HUDEP-2 (cell line): ENCODE measurements around the gene SART1.
"Not testable (repeated sequence)": the region's sequence is repeated elsewhere in the genome, so short reads cannot be mapped to it uniquely, and the experiment has no call there.

Source experiments
- DNase-seq, 76 experiments: peaks; one replicate each; lab custom pipeline; 2025; ENCODE audit not compliant: unreplicated experiment in 76 of 76; lab: John Stamatoyannopoulos, UW

Gene SART1

DNA sequence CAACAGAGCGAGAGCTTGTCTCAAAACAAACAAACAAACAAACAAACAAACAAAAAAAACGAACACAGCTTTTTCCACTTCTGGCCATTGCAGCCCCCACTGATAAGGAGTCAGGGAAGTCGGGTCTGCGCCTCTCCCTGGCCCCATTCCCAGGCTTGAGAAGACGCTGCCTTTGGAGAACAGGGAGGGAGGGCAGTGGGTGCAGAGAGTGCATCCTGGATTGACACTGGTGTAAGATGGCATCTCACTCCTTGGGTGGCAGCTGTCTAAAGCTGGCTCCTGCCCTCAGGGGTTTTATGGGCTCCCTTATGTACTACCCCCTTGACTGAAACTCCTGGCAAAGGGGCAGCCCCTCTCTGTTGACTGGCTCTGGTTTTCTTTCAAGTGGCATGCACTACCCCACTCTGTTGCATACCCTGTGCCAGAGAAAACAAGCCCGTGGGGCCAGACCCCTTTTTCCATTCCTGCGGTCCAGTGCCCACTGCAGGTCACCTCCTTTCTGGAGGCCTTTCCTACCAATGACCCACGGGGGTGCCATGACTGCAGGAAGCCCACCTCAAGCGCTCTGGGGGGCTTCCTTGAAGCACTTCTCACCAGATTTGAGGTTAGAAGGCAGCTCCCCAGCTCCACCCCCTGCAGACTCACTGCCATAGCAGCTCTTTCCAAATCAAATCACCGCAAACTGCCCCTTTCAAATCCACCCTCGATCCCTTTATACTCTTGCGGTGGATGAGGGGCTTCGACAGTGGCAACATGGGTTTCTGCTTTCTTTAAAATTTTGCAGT lies 29.6 kb upstream of the SART1 start:
- DNase-seq = no peak

DNA sequence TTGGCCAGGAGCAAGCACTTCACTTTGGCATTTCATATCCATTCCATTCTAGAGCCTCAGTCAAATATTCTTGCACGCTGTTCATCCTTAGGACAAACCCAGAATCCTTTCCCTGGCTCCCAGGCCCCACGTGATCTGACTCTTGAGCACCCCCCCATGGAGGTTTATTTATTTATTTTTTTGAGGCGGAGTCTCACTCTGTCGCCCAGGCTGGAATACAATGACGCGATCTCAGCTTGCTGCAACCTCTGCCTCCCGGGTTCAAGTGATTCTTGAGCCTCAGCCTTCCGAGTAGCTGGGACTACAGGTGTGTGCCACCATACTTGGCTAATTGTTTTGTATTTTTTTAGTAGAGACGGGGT lies 29.0 kb upstream of the SART1 start:
- DNase-seq = peak in 11 of 76 experiments; percentile 5 to 26 (median 11)

DNA sequence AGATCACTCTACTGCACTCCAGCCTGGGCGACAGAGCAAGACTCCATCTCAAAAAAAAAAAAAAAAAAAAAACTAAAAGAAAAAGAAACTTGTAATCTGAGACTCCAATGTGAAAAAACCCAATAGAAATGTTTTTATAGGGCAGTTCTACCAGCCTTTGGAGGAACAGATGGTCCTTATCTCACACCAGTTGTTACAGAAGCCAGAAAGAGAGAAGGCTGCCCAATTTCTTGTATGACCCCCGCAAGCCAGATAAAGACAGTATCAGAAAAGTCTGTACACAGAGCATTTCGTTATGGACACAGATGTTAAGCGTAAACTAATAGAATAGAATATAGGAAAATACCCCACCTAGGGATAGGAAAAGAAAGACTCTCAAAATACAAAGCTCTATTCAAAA lies 27.5 kb upstream of the SART1 start:
- peak in 55 of 76 experiments; percentile 12 to 88 (median 59) for DNase-seq

DNA sequence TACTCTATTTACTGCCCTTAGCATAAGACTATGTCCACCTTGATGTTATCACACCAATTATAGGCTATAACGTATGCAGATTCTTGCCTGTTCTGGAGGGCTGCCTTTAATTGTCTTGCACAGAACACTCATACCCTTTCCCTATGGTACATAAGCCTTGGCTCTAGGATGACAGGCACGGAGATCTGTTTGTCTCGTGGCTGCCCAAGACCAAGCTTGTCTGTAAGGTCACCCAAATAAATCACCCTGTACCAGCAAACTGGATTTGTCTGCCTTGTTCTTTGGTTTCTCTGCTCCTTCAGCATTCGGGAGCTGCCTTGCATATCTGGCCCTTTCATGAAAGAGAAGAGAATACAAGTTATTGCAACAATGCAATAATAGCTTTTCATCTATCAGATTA lies 23.8 kb upstream of the SART1 start:
- DNase-seq = no peak

DNA sequence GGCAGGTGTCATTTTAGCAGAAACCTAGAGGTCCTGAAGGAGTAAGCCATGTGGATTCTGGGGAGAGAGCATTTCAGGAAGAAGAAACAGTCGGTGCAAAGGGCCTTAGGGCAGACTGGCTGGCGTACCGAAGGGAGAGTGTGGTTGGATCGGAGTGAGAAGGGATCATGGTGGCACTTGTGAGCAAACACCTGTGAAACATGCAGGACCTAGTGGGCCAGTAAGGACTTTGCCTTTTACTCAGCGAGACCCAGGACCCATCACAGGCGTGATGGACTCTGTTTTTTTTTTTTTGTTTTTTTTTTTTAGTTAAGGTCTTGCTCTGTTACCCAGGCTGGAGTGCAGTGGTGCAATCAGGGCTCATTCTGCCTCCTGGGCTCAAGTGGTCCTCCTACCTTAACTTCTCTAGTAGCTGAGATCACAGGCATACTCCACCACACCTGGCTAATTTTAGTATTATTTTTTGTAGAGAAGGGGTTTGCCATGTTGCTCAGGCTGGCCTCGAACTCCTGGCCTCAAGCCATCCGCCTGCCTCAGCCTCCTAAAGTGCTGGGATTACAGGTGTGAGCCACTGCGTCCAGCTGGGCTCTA lies 19.7 kb upstream of the SART1 start:
- peak in 3 of 76 experiments; percentile 50 to 70 (median 61) for DNase-seq

DNA sequence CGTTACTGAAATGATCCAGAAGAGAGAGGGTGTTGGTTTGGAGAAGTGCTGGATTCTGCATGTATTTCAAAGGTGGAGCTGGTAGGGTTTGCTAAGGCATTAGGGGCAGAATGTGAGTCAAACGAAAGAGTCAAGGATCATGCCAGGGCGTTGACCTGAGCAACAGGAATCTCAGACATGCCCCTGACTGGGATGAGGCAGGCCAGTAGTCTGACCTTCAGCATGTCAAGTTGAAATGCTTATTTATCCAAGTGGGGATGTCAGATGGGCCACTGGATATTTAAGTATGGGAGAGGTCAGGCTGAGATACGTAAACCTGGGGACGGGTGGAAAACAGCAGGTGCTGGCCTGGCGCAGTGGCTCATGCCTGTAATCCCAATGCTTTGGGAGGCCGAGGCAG lies 19.0 kb upstream of the SART1 start:
- no peak for DNase-seq

DNA sequence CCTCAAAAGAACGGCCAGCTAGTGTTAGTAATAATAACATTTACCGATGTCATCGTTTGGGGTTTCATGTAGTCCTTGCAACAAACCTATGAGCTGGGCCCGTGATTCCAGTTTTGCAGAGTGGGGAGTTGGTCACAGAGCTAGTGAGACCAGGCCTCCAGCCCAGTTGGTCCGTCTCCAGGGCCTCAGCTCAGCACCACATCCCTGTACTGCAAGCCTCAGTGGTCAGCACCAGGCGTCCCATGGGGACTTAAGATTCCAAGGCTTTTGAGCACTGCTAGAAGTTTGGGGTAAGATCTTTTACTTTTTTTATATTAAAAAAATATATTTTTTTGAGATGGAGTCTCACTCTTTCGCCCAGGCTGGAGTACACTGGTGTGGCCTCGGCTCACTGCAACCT lies 17.3 kb upstream of the SART1 start:
- DNase-seq = no peak

DNA sequence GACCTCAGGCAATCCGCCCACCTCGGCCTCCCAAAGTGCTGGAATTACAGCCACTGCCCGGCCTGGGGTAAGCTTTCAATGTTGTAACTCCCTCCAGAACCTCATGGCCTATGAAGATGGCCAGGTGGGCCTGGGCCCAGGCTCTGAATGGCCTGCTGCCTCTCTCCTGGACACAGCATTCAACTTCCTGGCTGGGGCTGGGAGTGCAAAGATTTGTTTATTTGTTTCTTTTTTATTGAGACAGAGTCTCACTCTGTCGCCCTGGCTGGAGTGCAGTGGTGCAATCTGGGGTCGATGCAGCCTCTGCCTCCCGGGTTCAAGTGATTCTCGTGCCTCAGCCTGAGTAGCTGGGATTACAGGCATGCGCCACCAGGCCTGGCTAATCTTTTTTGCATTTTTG lies 16.8 kb upstream of the SART1 start:
- DNase-seq = no peak

DNA sequence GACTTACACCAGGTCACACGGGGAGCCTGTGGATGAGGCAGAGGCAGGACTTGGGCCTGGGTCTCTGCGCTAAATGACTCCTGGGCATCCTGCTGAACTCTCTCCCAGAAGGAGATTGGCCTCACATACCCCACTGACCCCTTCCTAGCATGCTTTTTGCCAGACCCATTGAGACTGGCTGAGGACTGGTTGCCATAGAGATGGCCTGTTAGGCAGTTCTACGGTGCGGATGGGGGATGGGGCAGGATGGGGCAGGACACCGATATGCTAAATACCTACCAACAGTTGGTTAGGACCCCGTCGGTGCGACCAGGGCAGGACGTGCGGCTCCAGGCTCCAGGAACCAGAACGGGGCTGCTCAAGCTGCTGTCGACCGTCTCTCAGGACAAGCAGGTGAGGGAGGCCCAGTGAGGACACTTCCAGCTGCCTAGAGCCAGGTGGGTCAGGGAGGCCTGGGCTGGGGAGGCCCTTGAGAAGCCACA lies 16.1 kb upstream of the SART1 start, which contains the start of gene TSGA10IP:
Gene TSGA10IP, plus strand, starts transcription at position 51 of the 482 bp plus-strand sequence. Its CDS starts 196 bp downstream, at position 247.
- no peak for DNase-seq

DNA sequence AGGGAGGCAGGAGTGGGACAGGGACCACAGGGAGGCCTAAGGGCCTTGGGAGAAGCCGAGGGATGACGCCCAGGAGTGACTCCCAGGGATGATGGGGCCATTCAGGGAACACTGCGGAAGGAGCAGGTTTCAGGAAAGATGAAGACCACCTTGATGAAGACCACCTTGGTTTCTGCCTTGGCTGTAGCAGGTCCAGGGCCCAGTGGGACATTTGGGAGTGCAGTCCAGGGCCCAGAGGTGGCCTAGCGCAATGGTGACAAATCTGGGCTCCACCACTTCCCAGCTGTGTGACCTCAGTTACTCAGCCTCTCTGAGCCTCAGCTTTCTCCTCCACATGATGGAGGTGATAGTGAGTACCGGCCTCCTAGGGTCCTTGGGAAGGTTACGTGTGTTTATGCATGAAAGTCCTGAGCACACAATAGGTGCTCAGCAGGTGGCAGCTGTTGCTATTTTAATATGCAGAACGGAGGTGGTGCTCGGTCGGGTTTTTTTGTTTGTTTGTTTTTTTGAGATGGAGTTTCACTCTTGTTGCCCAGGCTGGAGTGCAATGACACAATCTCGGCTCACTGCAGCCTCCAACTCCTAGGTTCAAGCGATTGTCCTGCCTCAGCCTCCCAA lies 15.5 kb upstream of the SART1 start:
- no peak for DNase-seq

DNA sequence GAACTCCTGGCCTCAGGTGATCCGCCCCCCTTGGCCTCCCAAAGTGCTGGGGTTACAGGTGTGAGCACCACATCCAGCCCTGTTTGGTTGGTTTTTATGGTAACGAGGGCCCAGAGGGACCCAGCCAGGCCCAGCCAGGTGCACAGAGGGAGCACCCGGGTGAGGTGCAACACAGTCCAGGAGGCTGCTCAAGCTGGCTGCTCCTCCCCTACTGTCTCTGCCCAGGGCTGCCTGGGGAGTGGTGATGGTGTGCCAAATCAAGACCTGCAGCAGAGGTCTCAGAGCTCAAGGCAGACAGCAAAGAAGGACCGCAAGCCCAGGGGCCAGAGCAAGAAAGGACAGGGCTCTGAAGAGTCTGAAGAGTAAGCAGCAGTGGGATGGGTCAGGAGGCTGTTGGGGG lies 14.9 kb upstream of the SART1 start:
- no peak for DNase-seq

DNA sequence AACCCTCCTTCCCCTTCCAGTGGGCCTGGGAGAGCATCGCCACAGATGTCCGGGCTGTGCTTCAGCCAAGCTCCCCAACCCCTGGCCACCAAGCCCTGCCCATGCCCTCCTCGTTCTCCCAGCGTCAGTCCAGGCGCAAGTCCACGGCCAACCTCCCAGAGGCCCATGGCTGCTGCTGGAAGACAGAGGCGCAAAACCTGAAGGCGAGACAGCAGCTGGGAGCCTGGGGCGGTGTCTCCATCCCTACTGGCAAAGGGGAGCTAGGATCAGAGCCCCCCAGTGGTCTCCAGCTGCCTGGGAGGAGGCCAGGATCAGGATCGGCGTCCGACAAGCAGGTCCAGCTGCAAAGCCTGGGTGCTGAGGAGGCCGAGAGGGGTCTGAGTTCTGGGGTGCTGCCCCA lies 14.4 kb upstream of the SART1 start:
- DNase-seq = no peak

DNA sequence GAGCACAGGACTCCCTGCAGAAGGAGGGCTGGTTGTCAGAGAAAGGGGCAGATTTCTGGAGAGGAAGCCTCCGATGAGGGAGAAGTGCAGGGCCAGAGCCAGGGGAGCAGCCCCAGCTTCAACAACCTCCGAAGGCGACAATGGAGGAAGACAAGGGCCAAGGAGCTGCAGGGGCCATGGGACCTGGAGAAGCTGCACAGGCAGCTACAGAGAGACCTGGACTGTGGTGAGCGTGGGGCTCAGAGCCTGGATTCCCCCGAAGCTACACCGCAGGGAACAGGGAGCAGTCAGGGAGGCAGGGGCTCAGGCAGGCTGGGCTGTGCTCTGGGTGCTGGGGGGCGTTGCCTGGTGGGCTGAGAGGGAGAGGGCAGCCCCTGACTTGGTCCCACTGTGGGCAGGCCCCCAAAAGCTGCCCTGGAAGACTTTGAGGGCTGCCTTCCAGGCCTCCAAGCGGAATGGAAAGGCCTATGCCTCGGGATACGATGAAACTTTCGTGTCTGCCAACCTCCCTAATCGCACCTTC lies 13.9 kb upstream of the SART1 start:
- no peak for DNase-seq

DNA sequence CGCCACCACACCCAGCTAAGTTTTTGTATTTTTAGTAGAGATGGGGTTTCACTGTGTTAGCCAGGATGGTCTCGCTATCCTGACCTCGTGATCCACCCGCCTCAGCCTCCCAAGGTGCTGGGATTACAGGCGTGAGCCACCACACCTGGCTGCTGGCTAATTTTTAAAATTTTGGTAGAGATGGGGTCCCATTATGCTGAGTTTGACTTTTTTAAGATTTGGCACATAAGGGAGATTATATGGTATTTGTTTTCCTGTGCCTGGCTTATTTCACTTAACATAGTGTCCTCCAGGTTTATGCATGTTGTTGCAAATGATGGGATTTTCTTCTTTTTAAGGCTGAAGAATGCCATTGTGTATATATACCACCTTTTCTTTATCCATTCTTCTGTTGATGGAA lies 10.8 kb upstream of the SART1 start:
- not testable (repeated sequence) for DNase-seq

DNA sequence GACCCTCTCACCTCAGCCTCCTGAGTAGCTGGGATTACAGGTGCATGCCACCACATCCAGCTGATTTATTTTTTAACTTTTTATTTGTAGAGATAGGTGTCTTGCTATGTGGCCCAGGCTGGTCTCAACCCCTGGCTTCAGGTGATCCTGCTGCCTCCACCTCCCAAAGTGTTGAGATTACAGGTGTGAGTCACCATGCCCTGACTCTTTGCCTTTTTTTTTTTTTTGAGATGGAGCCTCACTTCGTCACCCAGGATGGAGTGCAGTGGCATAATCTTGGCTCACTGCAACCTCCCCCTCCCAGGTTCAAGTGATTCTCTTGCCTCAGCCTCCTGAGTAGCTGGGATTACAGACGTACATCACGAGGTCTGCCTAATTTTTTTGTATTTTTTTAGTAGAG lies 9.9 kb upstream of the SART1 start:
- not testable (repeated sequence) for DNase-seq

DNA sequence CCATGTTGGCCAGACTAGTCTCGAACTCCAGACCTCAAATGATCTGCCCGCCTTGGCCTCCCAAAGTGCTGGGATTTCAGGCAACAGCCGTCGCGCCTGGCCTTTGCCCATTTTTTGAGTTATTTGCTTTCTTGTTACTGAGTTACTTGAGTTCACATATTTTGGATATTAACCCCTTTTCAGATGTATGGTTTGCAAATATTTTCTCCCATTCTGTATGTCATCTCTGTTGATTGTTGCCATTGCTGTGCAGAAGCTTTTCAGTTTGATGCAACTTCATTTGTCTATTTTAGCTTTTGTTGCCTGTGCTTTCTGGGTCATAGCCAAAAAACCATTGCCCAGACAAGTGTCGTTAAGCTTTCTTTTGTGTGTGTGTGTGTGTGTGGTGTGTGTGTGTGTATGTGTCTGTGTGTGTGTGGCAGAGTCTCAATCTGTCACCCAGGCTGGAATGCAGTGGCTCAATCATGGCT lies 9.4 kb upstream of the SART1 start:
- no peak for DNase-seq

DNA sequence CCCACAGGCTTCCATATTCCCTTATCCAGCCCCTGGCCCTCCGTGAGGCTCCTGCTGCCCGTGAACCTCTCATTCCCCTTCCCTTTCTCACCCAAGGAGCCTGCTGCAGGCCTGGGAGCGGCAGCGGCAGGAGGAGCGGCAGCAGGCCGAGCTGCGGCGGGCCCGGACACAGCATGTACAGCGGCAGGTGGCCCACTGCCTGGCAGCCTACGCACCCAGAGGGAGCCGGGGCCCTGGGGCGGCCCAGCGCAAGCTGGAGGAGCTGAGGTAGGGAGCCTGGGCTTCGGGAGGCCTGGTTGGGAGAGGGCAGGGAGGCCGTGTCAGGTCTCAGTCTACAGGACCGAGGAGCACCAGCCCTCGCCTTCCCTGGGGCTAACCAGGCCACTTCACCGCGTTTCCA lies 8.1 kb upstream of the SART1 start:
- no peak for DNase-seq

DNA sequence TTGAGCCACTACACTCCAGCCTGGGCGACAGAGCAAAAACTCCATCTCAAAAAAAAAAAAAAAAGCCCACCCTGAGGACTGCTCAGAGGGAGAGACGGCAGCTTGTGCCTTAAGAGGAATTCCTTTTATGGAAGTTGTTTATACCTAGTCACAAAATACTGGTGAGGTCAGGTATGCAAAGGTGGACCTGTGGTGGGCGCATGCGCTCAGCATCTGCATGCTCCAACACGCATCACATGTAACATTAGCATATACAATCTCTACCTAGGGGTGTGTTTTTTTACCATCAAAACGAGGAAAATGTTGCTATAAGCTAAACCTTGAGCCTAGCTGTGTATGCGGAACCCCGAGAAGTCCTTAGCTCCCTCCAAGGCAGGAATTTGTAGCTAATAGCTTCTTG lies 6.8 kb upstream of the SART1 start:
- DNase-seq = no peak

DNA sequence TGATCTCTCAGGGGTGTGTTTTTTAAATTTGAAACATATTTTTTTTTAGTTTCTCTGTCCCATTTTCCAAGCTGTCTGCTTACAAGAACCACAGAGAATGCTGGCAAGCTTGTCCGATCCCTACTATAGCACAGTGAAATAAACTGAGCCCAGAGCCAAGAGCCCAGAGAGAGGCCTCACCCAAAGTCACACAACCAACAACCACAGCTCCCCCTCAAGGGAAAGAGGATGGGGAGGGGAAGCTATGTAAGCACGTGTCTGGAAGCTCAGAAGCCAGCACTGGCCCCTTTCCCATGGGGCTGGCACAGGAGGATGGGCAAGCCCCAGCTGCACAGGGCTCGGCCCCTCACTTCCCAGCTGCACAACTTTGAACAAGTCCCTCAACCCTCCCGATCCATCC lies 3.2 kb upstream of the SART1 start:
- DNase-seq = peak in 1 of 76 experiments; percentile 1

DNA sequence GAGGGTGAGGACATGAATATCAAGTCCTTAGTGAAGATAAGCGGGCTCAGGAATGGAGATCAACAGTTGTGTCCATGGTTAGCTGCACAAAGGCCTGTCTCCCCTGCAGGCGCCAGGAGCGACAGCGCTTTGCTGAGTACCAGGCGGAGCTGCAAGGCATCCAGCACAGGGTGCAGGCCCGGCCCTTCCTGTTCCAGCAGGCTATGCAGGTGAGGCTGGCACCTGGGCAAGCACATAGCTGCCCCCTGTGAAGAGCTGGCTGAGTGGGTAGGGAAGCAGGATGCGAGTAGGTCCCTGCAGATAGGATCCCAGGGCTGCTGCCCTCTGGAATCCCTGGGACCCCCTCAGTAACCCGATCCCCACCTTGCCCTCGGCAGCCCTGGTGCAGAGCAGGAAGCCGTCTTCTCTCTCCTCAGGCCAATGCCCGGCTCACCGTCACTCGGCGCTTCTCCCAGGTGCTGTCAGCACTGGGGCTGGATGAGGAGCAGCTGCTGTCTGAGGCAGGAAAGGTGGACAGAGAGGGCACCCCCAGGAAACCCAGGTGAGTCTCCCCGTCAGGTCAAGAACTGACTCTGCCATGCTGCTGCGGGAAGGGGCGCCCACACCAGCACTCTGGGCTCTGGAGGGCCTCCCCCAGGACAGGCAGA lies 2.6 kb upstream of the SART1 start:
- no peak for DNase-seq

DNA sequence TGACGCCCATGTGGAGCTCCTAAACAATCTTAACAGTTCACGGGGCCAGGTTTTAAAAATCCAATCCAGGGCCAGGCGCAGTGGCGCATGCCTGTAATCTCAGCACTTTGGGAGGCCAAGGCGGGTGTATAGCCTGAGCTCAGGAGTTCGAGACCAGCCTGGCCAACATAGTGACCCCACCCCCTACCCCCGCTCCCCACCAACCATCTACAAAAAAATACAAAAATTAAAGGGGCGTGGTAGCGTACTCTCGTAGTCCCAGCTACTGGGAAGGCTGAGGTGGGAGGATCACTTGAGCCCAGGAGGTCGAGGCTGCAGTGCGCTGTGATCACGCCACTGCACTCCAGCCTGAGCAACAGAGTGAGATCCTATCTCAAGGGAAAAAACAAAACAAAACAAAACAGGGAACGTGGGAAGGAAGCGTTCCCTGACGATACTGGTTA lies 689 bp upstream of the SART1 start:
- peak in 4 of 76 experiments; percentile 6 to 42 (median 28) for DNase-seq
